Neural progenitor cell (in vitro differentiated cells): ENCODE data around the gene RNF128.

Experiments
- CTCF ChIP-seq: fragments of 200-600 bp; sonication (generic); IDR thresholded peaks from 2 replicates; pipeline ENCODE4 v1.5.1; 2017; ENCODE audit warnings: antibody characterized with exemption, mild to moderate bottlenecking
- EZH2 ChIP-seq: fragments of 200-600 bp; sonication (generic); IDR thresholded peaks from 2 replicates; pipeline ENCODE4 v1.6.1; 2017; ENCODE audit warnings: antibody characterized with exemption, mild to moderate bottlenecking, moderate library complexity

GRCh38 chrX:106680716-106681115 is 45.8 kb upstream of the RNF128 start:
- TF ChIP-seq CTCF, result no peak
- TF ChIP-seq EZH2, result no peak
